ENCODE measurements around the gene GAL.

GAL gene

DNA sequence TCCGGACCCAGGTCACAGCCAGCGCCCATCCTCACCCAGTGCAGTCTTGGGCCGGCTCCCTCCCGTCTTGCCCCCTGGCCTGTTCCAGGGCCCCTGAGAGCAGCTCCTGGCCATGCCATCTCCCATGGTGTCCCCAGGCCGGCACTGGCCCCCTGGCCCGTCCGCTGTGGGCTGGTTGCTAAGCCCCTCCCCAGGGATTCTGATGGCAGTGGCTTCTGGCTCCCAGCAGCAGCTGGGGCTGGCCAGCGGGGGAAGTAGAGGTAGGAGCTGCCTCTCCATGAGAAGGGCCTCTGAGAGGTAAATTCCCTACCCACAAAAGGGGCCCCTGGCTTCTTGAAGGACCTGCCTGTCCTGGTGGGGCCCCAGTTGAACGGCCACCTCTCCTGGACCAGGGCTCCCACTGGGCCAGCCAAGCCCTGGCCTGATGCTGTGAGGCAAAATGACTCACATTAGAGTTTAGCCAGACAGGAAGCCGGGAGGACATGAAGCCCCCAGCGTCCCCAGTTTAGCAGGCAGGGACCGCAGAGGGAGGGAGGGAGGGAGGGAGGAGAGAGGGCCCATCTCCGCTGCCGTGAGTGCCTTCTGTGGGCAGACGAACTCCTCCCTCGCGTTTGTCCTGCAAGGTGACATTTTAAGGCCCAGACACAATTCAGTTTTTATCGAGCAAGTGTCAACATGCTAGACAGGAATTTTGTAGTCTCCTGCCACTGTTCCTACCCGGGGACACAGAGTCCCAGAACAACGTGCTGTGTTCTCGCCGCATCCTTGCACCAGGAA lies 32.9 kb upstream of the GAL start:
- H3K36me3 ChIP-seq (ENCODE audit: control insufficient read depth, insufficient read depth, low read length): no peaks in the 10 kb centered on the region
- H3K27ac ChIP-seq (ENCODE audit: insufficient read depth, low read depth, low read length, poor library complexity, severe bottlenecking): no peak overlapping the region
- no peaks in the 10 kb centered on the region for H3K27me3 ChIP-seq (ENCODE audit: control insufficient read depth, insufficient read depth, low read length, poor library complexity, severe bottlenecking)
- peaks cover 3% of the 10 kb centered on the region for H3K9me3 ChIP-seq (ENCODE audit: control insufficient read depth, low read length)
- no peaks in the 10 kb centered on the region for H3K4me1 ChIP-seq (ENCODE audit: control insufficient read depth, insufficient read depth, low read length)
- WGBS, 2 experiments: 70% methylated on average over 22 of the region's 22 CpGs
- H3K4me3 ChIP-seq (ENCODE audit: insufficient read depth, low read depth, low read length): no peak overlapping the region

DNA sequence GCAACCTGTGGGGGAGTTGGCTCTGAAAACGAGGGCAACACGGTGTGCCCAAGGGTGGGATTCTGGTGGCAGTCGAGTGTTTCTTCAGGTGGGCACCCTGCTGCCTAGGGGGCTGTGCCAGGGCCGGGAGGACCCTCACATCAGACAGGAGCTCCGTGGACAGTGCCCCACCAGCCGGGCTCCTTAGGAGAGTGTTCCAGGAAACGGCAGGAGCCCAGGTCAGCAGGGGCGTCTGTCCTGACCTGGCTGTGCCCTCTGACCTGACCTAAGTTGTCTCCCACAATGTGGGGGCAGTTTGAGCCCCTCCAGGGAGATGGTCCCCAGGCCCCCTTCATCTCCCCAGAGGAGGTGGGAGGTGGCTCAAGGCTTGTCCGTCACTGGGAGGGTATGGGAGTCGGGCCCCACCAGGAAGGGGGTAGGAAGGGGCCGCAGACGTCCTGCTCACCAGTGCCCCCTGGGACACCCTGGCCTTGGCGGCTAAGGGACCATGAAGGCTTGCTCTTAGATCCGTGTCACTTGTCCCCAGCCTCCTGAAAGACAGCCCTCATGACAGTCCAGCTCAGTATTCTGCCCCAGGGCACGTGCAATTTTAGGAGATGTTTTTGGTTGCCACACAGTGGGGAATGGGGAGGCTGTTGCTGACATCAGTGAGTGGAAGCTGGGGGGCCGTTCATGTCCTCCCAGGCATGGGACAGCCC lies 32.2 kb upstream of the GAL start:
- Histone ChIP-seq H3K27me3 (ENCODE audit: control insufficient read depth, insufficient read depth, low read length, poor library complexity, severe bottlenecking) (no peaks in the 10 kb centered on the region), H3K4me3 (ENCODE audit: insufficient read depth, low read depth, low read length) (no peak overlapping the region)
- 74 to 78% methylated on average over 16 of the region's 16 CpGs for WGBS, 2 experiments

GRCh38 chr11:68652683-68653156 lies 31.6 kb upstream of the GAL start:
- H3K4me3 ChIP-seq (ENCODE audit: insufficient read depth, low read depth, low read length): no peak overlapping the region
- peaks cover 3% of the 10 kb centered on the region for H3K9me3 ChIP-seq (ENCODE audit: control insufficient read depth, low read length)
- no peaks in the 10 kb centered on the region for H3K27me3 ChIP-seq (ENCODE audit: control insufficient read depth, insufficient read depth, low read length, poor library complexity, severe bottlenecking)
- 86 to 87% methylated on average over 12 of the region's 12 CpGs for WGBS, 2 experiments
- no peaks in the 10 kb centered on the region for H3K36me3 ChIP-seq (ENCODE audit: control insufficient read depth, insufficient read depth, low read length)
- H3K4me1 ChIP-seq (ENCODE audit: control insufficient read depth, insufficient read depth, low read length): no peaks in the 10 kb centered on the region
- H3K27ac ChIP-seq (ENCODE audit: insufficient read depth, low read depth, low read length, poor library complexity, severe bottlenecking): no peak overlapping the region

More for the DNA sequence above, 32.2 kb upstream of the GAL start:
- Histone ChIP-seq H3K4me1 (ENCODE audit: control insufficient read depth, insufficient read depth, low read length) (no peaks in the 10 kb centered on the region), H3K36me3 (ENCODE audit: control insufficient read depth, insufficient read depth, low read length) (no peaks in the 10 kb centered on the region), H3K9me3 (ENCODE audit: control insufficient read depth, low read length) (peaks cover 3% of the 10 kb centered on the region), H3K27ac (ENCODE audit: insufficient read depth, low read depth, low read length, poor library complexity, severe bottlenecking) (no peak overlapping the region)

GRCh38 chr11:68653486-68654430 lies 30.6 kb upstream of the GAL start:
- Histone ChIP-seq H3K4me1 (ENCODE audit: control insufficient read depth, insufficient read depth, low read length) (no peaks in the 10 kb centered on the region), H3K27me3 (ENCODE audit: control insufficient read depth, insufficient read depth, low read length, poor library complexity, severe bottlenecking) (no peaks in the 10 kb centered on the region), H3K36me3 (ENCODE audit: control insufficient read depth, insufficient read depth, low read length) (no peaks in the 10 kb centered on the region), H3K4me3 (ENCODE audit: insufficient read depth, low read depth, low read length) (no peak overlapping the region), H3K9me3 (ENCODE audit: control insufficient read depth, low read length) (peaks cover 3% of the 10 kb centered on the region), H3K27ac (ENCODE audit: insufficient read depth, low read depth, low read length, poor library complexity, severe bottlenecking) (no peak overlapping the region)
- 77 to 79% methylated on average over 24 of the region's 24 CpGs for WGBS, 2 experiments

- no peak overlapping the region for H3K4me3 ChIP-seq (ENCODE audit: insufficient read depth, low read depth, low read length)
- no peak overlapping the region for H3K27ac ChIP-seq (ENCODE audit: insufficient read depth, low read depth, low read length, poor library complexity, severe bottlenecking)
- H3K9me3 ChIP-seq (ENCODE audit: control insufficient read depth, low read length): peaks cover 3% of the 10 kb centered on the region
- no peaks in the 10 kb centered on the region for H3K4me1 ChIP-seq (ENCODE audit: control insufficient read depth, insufficient read depth, low read length)
- 95 to 97% methylated on average over 8 of the region's 8 CpGs for WGBS, 2 experiments
- no peaks in the 10 kb centered on the region for H3K27me3 ChIP-seq (ENCODE audit: control insufficient read depth, insufficient read depth, low read length, poor library complexity, severe bottlenecking)
- no peaks in the 10 kb centered on the region for H3K36me3 ChIP-seq (ENCODE audit: control insufficient read depth, insufficient read depth, low read length)
Measured at GRCh38 chr11:68654978-68655377, 29.4 kb upstream of the GAL start.

- peaks cover 3% of the 10 kb centered on the region for H3K9me3 ChIP-seq (ENCODE audit: control insufficient read depth, low read length)
- H3K27me3 ChIP-seq (ENCODE audit: control insufficient read depth, insufficient read depth, low read length, poor library complexity, severe bottlenecking): no peaks in the 10 kb centered on the region
- WGBS, 2 experiments: 90 to 91% methylated on average over 7 of the region's 7 CpGs
- no peaks in the 10 kb centered on the region for H3K36me3 ChIP-seq (ENCODE audit: control insufficient read depth, insufficient read depth, low read length)
- no peak overlapping the region for H3K4me3 ChIP-seq (ENCODE audit: insufficient read depth, low read depth, low read length)
- no peak overlapping the region for H3K27ac ChIP-seq (ENCODE audit: insufficient read depth, low read depth, low read length, poor library complexity, severe bottlenecking)
- no peaks in the 10 kb centered on the region for H3K4me1 ChIP-seq (ENCODE audit: control insufficient read depth, insufficient read depth, low read length)
Measured at GRCh38 chr11:68655406-68655805, 28.9 kb upstream of the GAL start.

DNA sequence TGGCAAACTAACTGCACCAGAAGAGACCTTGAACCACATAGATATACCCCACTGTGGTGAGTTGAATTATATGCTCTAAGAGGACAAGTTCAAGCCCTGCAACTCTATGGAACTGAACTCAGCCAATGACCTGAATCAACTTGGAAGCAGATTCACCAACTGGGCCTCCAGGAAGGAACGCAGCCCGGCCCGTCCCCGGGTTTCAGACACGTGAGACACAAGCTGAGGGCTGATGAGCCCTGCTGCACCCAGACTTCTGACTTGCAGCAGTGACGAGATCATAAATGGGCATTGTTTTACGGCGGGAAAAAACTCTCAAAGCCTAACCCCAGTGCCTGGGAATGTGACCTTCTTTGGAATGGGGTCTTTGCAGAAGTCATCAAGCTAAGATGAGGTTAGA lies 28.5 kb upstream of the GAL start:
- Histone ChIP-seq H3K4me3 (ENCODE audit: insufficient read depth, low read depth, low read length) (no peak overlapping the region), H3K36me3 (ENCODE audit: control insufficient read depth, insufficient read depth, low read length) (no peaks in the 10 kb centered on the region), H3K27me3 (ENCODE audit: control insufficient read depth, insufficient read depth, low read length, poor library complexity, severe bottlenecking) (no peaks in the 10 kb centered on the region), H3K4me1 (ENCODE audit: control insufficient read depth, insufficient read depth, low read length) (no peaks in the 10 kb centered on the region), H3K27ac (ENCODE audit: insufficient read depth, low read depth, low read length, poor library complexity, severe bottlenecking) (no peak overlapping the region), H3K9me3 (ENCODE audit: control insufficient read depth, low read length) (peaks cover 3% of the 10 kb centered on the region)
- WGBS, 2 experiments: 92 to 95% methylated on average over 8 of the region's 8 CpGs

DNA sequence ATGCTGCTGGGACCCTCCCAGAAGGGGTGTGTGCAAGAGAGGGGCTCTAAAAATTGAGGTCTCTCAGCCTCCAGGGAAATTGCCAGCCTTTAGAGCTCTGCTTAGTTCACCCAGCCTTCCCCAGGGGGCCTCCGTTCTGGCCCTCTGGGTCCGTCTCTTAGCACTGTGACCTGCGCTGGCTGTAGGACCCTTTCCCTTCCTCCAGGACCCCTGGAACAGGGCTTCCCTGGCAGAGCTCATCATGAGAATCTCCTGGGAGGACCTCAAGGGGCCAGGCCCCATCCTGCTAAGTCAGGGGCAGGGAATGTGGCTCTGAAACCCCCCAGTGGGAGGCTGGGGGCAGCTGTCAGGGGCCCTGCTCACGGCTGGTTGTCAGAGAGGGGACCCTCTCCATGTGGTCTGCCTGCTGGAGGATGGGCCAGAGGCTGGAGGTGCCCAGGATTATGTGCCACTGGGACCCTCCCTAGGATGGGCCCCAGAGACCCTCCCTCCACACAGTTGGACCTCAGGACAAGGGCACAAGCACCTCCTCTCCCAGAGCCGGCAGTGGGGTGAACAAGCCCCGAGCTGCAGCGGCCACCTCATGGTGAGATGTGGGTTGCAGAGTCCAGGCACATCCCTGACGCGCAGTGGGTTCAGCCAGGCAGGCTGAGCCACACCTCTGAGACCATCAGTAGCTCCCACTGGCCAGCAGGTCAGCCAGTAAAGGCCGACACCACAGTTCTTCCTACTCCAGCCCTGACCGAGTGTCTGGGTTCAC lies 27.1 kb upstream of the GAL start:
- H3K36me3 ChIP-seq (ENCODE audit: control insufficient read depth, insufficient read depth, low read length): no peaks in the 10 kb centered on the region
- H3K4me1 ChIP-seq (ENCODE audit: control insufficient read depth, insufficient read depth, low read length): no peaks in the 10 kb centered on the region
- WGBS, 2 experiments: 89 to 92% methylated on average over 11 of the region's 11 CpGs
- H3K27me3 ChIP-seq (ENCODE audit: control insufficient read depth, insufficient read depth, low read length, poor library complexity, severe bottlenecking): no peaks in the 10 kb centered on the region
- no peak overlapping the region for H3K27ac ChIP-seq (ENCODE audit: insufficient read depth, low read depth, low read length, poor library complexity, severe bottlenecking)
- H3K4me3 ChIP-seq (ENCODE audit: insufficient read depth, low read depth, low read length): no peak overlapping the region
- peaks cover 3% of the 10 kb centered on the region for H3K9me3 ChIP-seq (ENCODE audit: control insufficient read depth, low read length)

- Histone ChIP-seq H3K4me3 (ENCODE audit: insufficient read depth, low read depth, low read length) (no peak overlapping the region), H3K36me3 (ENCODE audit: control insufficient read depth, insufficient read depth, low read length) (no peaks in the 10 kb centered on the region), H3K4me1 (ENCODE audit: control insufficient read depth, insufficient read depth, low read length) (no peaks in the 10 kb centered on the region), H3K27ac (ENCODE audit: insufficient read depth, low read depth, low read length, poor library complexity, severe bottlenecking) (no peak overlapping the region), H3K9me3 (ENCODE audit: control insufficient read depth, low read length) (peaks cover 3% of the 10 kb centered on the region), H3K27me3 (ENCODE audit: control insufficient read depth, insufficient read depth, low read length, poor library complexity, severe bottlenecking) (no peaks in the 10 kb centered on the region)
- 93 to 95% methylated on average over 8 of the region's 8 CpGs for WGBS, 2 experiments
Measured at GRCh38 chr11:68658097-68658496, 26.2 kb upstream of the GAL start.
